NCI-H2196 treated with DMSO at 0.1 percent for 48 hours (cell line): Measurements from ENCODE around the gene PDIK1L.
A peak's percentile ranks its signal among the peaks of the same experiment; 100 is the strongest.

Experiments
- DNase-seq: peaks from one replicate; lab custom pipeline; 2025; ENCODE audit not compliant: unreplicated experiment; lab: John Stamatoyannopoulos, UW

Gene PDIK1L

DNA sequence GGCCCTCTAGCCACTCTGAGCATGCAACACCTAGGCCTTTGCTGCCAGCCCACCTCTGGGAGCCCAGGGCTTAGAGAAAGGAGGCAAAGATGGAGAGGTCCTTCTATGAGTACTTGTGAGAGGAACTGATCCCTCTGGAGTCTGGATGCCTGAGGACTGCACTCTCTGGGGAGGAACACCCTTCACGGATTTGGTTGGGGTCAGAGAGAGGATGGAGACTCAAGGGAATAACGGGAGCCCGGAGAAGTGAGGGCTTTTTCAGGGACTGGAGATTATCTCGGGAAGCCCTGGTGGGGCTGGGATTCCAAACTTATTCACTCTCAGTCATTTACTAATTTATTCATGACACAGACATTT lies 57.6 kb downstream of the PDIK1L start:
- DNase-seq: no peak

DNA sequence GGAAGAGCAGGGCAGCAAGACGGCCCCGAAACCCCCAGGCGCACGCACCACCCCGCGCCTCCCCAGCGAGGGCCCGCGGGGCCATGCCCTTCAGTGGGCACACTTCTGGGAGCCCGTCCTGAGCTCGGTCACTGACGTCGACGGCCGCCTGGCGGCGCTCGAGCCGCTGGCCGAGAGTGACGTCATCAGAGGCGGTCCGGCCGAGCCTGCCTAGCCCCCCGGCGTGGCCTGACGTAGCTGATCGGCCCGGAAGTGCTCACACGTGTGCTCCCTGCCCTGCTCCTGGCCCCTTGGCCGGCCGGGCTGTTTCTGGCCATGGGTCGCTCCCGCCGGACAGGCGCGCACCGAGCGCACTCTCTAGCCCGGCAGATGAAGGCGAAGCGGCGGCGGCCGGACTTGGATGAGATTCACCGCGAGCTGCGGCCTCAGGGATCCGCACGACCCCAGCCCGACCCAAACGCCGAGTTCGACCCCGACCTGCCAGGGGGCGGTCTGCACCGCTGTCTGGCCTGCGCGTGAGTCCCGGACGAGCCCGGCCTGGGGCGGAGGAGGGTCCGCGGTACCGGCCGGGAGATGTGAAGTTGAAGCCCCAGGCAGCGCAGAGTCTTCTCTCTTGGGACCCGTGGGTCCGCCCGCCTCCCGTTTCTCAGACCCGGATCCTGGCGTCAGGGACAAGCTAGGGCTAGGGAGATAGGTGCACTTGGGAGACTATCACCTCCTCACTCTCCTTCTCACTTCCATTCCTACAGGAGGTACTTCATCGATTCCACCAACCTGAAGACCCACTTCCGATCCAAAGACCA lies 58.2 kb downstream of the PDIK1L start, which contains the start of gene ZNF593:
TSS of gene ZNF593 (plus strand) at position 240 of the 803 bp plus-strand sequence. CDS start at position 316, 76 bp downstream.
- DNase-seq: peak; percentile 88

DNA sequence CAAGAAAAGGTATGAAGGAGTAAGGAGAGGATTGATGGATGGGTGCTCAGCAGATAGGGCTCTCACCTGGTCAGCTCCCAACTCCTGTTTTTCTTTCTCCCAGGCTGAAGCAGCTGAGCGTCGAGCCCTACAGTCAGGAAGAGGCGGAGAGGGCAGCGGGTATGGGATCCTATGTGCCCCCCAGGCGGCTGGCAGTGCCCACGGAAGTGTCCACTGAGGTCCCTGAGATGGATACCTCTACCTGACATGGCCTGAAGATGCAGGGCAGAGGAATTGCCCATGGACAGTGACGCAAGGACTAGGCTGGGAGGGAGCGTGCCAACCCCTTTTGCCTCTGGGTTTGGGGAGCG lies 58.8 kb downstream of the PDIK1L start:
- no peak for DNase-seq

DNA sequence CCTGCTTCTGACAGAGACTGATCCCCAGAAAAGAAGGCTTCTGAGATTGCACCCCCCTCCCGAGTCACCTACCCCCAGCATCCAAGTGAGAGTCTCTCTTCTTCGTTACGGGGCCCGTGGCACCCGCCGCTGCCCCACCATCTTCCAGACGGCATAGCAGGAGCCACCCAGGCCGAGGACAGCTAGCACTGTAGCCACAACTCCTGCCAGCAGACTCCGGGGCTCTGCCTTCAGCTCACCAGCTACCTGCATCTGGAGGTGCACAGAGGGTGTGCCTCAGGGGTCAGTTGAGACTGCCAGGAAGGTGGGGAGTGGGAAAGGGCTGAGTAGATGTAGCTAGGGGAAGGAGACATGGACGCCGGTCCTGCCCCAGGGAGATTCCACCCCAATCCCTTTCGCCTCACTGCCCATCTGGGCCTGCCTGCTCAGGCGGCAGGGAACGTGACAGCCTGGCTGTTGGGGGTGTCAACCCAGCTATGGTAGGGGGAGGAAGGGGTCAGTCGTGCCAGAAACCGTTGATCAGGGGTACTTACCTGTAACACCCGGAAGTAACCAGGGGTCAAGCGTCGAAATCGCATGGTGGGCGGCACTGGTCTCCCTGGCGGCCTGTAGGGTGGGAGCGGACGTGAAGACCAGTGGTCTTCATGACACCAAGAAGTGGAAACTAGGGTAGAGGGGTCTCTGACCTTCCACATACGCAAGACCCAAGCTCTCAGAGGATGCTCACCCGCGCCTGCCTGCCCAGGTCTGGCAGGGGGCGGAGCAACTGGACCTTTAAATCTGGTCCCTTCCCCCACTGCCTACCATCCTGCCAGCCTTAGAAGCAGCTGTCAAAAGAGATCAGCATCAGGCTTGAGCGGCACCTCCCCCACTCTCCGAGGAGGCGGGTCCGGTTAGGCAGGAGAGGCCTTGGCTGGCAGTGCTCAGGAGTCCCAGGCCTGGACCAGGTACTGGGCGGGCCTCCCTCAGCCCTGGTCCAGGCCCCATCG lies 59.8 kb downstream of the PDIK1L start, which contains the start of gene ZNF593OS:
TSS of gene ZNF593OS (minus strand) at position 749 of the 989 bp plus-strand sequence. CDS start at position 578, 171 bp downstream.
- DNase-seq: no peak
